NCI-H2081 (cell line): ENCODE data around the gene FAM114A2.
"Not testable (repeated sequence)": the region's sequence is repeated elsewhere in the genome, so short reads cannot be mapped to it uniquely, and the experiment has no call there.

Source experiments
- DNase-seq, 2 experiments: peaks; one replicate each; lab custom pipeline; 2025; lab: John Stamatoyannopoulos, UW

Gene FAM114A2

DNA sequence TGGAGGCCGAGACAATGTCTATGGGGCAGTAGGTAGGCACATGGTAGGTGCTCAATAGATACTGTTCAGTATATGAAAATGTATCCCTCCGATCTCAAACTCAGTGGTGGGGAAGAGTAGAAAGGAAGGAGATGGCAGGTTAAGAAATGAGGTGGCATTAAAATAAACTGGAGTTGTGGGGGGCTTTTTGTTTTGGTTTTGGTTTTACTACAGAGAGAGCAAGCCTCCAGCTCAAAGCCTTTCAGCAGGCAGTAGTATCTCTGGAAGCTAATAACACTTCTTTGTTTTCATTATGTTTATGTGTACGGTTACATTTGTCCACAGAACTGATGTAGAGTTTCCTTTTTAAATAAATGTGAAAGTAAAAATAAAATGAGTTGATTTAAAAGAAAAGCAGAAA is 8.6 kb upstream of the FAM114A2 start:
- DNase-seq = no peak

- no peak for DNase-seq
These were observed 7.8 kb upstream of the FAM114A2 start for GRCh38 chr5:154046486-154046885.

DNA sequence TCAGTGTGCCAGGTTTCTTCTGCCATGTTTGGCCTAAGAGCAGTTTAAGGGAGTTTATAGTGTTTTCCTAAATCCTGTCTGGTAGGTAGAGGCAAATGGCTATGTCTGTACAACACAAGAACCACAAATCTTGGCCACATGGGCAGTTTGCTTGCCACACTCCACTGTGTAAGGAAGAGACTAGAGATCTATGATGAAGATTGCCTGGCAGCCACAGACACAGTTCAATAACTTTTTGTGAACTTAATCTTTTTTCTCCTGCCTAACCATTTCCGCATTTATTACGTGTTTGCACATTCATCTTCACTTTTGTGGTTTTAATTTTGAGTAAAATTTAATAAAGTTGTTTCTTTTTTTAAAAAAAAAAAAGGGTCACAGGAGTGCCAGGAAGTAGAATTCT is 5.9 kb upstream of the FAM114A2 start:
- no peak for DNase-seq

- no peak for DNase-seq
These were observed 5.4 kb upstream of the FAM114A2 start for GRCh38 chr5:154044099-154044498.

GRCh38 chr5:154042766-154043165 is 4.1 kb upstream of the FAM114A2 start:
- DNase-seq = no peak

DNA sequence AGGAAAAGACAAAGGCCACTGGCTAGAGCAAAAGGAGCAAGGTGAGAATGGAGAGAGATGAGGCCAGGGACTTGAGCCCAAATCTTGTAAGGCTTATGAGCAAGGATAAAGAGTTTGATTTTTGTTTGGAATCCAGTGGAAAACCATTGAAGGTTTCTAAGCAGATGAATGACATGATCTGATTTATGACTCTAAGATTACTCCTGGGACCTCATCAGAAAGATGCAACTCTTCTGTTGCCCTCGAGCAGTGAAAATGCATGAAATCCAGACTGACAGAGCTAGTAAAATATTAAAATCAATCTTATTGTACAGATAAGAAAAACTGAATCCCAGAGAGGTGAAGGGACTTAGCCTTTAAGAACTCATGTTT is 734 bp upstream of the FAM114A2 start:
- no peak for DNase-seq

GRCh38 chr5:154038261-154038706 is 426 bp downstream of the FAM114A2 start:
- DNase-seq = peak in 1 of 2 experiments; percentile 54

DNA sequence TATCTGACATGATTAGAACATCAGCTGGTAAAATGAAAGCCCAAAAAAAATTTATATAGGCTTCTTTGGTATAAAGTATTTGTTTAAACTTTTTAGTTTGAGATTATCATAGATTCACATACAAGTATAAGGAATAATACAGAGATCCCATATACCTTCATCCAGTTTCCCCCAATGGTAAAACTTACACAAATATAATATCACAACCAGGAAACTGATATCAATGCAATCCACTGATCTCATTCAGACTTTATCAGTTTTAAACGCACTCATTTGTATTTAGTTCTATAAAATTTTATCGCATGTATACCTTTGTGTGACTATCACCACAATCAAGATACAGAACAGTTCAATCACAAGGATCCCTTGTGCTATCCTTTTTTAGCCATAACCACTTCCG is 3.8 kb downstream of the FAM114A2 start:
- DNase-seq = no peak

GRCh38 chr5:154031937-154032489 is 6.7 kb downstream of the FAM114A2 start:
- no peak for DNase-seq

- no peak for DNase-seq
These were observed 12.8 kb downstream of the FAM114A2 start for GRCh38 chr5:154025951-154026350.

GRCh38 chr5:154018919-154019318 is 19.8 kb downstream of the FAM114A2 start:
- DNase-seq = not testable (repeated sequence)

GRCh38 chr5:154015071-154015693 is 23.5 kb downstream of the FAM114A2 start:
- DNase-seq = no peak

DNA sequence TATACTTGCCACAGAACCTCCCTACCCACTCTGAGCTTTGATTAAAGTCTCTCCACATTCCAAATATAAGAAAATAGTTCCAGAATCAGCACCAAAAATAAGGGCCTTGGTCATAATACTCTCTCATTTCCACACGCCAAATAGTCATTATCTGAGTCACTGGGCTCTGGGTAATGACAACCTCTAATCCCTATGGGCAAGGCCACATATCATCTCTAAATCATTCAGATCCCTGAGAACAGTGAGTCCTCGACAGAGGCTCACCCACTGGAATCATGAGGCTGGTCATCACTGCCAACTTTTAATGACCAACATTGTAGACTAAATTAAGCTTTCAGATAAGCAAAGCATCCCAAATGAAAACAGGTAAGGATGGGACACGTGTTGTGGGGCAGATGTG is 28.1 kb downstream of the FAM114A2 start:
- no peak for DNase-seq

GRCh38 chr5:154005648-154006047 is 33.1 kb downstream of the FAM114A2 start:
- DNase-seq = no peak

DNA sequence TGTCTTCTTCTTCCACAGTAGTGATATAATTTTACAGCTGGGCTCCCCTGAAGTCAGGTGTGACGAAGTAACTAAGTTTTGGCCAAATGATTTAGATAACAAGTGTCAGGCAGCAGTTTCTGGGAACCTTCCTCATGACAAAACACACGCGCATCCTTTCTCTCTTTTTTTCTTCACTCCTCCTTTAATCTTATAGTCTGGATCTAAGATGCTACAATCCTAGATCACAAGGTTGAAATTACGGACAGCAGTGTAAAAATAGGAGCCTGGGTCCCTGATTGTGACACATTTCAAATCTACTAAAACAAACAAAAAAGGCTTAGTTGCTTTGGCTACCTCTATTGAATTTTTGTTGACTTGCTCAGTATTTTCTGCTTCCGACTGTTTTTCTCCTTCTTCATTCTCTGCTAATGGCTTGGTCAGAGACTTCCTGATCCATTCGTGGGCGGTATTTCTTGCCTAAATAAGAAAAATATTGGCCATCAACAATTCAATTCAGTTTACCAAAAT is 36.1 kb downstream of the FAM114A2 start:
- no peak for DNase-seq

- DNase-seq = no peak
These were observed 36.6 kb downstream of the FAM114A2 start for GRCh38 chr5:154002093-154002492.

DNA sequence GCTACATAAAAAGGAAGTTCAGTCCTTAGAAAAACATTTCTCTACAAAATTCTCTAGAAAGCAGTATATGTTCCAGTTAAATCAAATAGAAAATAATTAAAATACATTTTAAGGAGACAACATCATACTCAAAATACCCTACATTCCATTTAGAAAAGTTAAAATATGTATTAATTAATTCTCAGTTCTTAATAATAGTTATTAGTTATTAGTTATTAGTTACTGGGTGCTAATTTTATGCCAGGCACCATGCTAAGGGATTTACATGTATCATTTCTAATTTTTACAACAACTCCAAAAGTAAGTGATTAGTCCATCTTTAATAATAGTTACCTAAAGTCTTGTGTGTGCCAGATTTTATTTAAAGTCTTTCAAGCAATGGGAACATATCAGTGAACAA is 38.0 kb downstream of the FAM114A2 start:
- DNase-seq = no peak

DNA sequence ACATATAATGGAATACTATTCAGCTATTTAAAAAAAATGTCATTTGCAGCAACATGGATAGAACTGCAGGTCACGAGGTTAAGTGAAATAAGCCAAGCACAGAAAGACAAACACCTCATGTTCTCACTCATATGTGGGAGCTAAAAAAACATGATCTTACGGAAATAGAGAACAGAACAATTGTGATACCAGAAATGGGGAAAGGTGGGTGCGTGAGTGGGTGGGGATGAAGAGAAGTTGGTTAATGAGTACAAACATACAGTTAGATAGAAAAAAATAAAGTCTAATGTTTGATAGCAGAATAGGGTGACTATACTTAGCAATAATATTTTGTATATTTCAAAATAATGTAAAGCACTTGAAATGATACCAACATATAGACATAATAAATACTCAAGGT is 38.7 kb downstream of the FAM114A2 start:
- DNase-seq = no peak

DNA sequence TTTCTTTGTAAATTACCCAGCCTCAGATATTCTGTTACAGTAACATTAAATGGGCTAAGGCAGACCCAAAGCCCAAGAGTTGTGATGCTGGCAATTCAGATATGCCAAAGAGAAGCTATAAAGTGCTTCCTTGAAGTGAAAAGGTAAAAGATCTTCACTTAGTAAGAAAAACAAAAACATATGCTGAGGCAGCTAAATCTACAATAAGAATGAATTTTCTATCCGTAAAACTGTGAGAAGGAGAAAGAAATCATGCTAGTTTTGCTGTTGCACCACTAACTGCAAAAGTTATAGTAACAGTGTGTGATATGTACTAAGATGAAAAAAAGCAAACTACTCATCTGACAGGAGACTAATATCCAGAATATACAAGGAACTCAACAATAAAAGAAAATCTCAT is 39.9 kb downstream of the FAM114A2 start:
- DNase-seq = no peak

DNA sequence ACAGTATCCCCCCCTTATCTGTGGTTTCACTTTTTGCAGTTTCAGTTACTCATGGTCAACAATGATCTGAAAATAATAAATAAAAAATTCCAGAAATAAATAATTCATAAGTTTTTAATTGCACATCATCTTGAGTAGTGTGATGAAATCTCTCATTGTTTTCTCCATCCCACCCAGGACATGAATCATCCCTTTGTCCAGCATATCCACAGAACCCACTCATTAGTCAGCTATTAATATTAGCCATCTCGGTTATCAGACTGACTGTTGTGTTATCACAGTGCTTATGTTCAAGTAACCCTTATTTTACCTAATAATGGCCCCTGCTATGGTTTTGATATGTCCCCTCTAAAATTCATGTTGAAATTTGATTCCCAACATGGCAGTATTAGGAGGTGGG is 40.7 kb downstream of the FAM114A2 start:
- no peak for DNase-seq

DNA sequence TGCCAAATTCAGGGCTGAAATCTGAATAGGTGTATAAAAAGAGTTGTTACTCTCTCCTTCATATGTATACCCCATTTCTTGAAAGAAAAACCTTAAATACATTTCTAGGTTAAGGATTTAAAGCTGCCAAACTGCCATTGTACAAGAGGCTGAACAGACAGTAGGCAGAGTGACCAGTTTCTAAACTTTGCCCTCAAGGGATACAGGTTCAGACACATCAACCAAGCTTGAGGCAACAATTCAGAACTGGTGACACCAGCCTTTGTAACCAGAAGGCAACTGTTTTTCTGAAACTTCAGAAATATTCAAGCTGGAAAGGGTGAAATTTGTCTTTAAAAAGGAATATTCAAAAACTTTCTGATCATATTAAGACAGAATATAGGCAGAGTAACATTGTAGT is 47.5 kb downstream of the FAM114A2 start:
- DNase-seq = no peak

DNA sequence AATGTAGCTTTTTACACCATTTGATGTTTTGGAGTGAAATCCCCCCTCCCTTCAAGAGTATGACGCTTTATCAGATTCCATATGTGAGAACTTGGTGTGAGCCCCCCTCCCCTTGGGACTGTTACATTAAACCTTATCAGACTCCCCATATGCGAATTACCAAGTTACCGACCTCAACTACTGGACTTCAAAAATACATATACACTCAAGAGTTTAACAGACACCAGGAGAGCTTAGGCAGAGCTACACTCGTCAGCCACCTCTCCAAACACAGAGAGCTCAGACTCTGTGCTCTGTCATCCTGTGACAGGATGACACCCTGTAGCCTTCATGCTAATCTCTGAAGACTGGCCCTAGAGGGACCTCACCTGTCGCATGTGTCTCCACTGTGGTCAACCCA is 50.2 kb downstream of the FAM114A2 start:
- DNase-seq = no peak

GRCh38 chr5:153987301-153987700 is 51.4 kb downstream of the FAM114A2 start:
- DNase-seq = no peak

DNA sequence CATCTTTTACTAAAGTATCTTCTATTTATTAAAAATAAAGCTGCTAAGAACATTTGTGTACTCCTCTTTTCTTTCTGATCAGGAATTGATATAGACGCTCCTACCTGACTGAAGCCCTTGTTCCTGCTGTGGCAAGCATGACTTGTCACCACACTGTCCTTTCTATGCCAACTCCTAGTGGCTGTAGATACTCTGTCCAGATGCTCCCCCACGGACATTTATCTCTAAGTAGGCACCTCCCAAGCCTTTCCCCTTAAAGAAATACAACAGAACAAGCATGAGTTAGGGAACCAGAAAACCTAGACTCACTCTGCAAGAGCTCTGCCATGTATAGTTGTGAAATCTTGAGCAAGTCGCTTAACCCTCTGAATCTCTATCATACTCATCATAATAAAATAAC is 53.2 kb downstream of the FAM114A2 start:
- no peak for DNase-seq
